ENCODE measurements around the gene ATRIP.

- TF ChIP-seq CTCF (IDR thresholded peaks at IDR 0.05) (no peak), POLR2A (IDR thresholded peaks at IDR 0.05) (no peak)
Measured at GRCh38 chr3:48465237-48465530, 18.6 kb downstream of the ATRIP start.

Measured in lower leg skin (tissue), 3 donors.